ENCODE results near the gene CASP5. TPM values are rescaled to one million over a fixed set of nuclear protein-coding genes. Genes with fewer than 3 reads are reported as not detected.

The CASP5 gene
- total and polyA plus RNA-seq, 2 of the 4 experiments (the other 2 are of a cell fraction), result not detected

GRCh38 chr11:105070306-105070705 is 47.3 kb upstream of the CASP5 start:
- no peak overlapping the region for H3K9ac ChIP-seq (ENCODE audit: low read depth, low read length)
- no peaks in the 10 kb centered on the region for H3K79me1 ChIP-seq (ENCODE audit: low read depth in 1 of 2, low read length in 2 of 2)
- POLR2A ChIA-PET (ENCODE audit: unreplicated experiment), result no interaction called here
- in situ Hi-C loops (cut with MboI; ENCODE audit: low sequenced_read_pairs) (no loop called here), dilution Hi-C loops (cut with HindIII; ENCODE audit: low sequenced_read_pairs, unreplicated experiment) (no loop called here), intact Hi-C loops (cut with micrococcal nuclease) (no loop called here)
- H3K14ac ChIP-seq (replicated peaks; ENCODE audit: low read depth, low read length), result no peak overlapping the region
- no peaks in the 10 kb centered on the region for H3K9me3 ChIP-seq (ENCODE audit: control insufficient read depth, insufficient read depth, low read length)
- H4K20me1 ChIP-seq (ENCODE audit: insufficient read depth, low read length), result no peaks in the 10 kb centered on the region
- no peak overlapping the region for H4K8ac ChIP-seq (ENCODE audit: low read depth in 2 of 2, low read length in 2 of 2)
- no peak overlapping the region for H2BK20ac ChIP-seq (ENCODE audit: low read depth, low read length)
- H3K9me1 ChIP-seq (ENCODE audit: insufficient read depth, low read length), result 0 out of 2 replicates have a peak, but pooled peaks cover 2% of the 10 kb centered on the region
- H2AK9ac ChIP-seq (replicated peaks; ENCODE audit: low read depth, low read length, poor library complexity), result no peak overlapping the region
- no peaks in the 10 kb centered on the region; the same call in 1 of the 2 replicates for H3K4me1 ChIP-seq (ENCODE audit: control insufficient read depth, insufficient read depth, low read length)
- DNase-seq (no peak), ATAC-seq (ENCODE audit: low read depth) (no peak)
- no peak overlapping the region for H3K56ac ChIP-seq (ENCODE audit: extremely low read depth, insufficient read depth, low read length)
- BruUV-seq (replicated peaks), result no TSS peak
- H3K27me3 ChIP-seq (ENCODE audit: control insufficient read depth, insufficient read depth, low read length), result no peaks in the 10 kb centered on the region
- no peaks in the 10 kb centered on the region for H3K36me3 ChIP-seq (ENCODE audit: control insufficient read depth, insufficient read depth, low read length)
- H3K18ac ChIP-seq (ENCODE audit: low read depth, low read length), result no peak overlapping the region
- no peak overlapping the region for H3K4ac ChIP-seq (ENCODE audit: low read depth, low read length)
- H4K91ac ChIP-seq (ENCODE audit: insufficient read depth, low read depth, low read length), result no peak overlapping the region
- no peak overlapping the region for H3K4me2 ChIP-seq (ENCODE audit: low read depth, low read length)
- WGBS, 2 experiments (ENCODE audit: extremely low coverage in 2 of 2, insufficient read length in 1 of 2), result 100% methylated on average over 1 of the region's 4 CpGs; no CpG with 5 or more reads in 1 of the 2 experiments
- no peak overlapping the region for H4K5ac ChIP-seq (ENCODE audit: low read depth, low read length)
- no peak overlapping the region for H2BK120ac ChIP-seq (ENCODE audit: low read depth, low read length)
- H2BK5ac ChIP-seq (ENCODE audit: low read depth, low read length, poor library complexity, severe bottlenecking), result no peak overlapping the region
- CTCF ChIA-PET, result no interaction called here
- H3K23ac ChIP-seq (ENCODE audit: low read depth, low read length), result no peak overlapping the region
- TF ChIP-seq RCOR1 (IDR thresholded peaks at IDR 0.05; ENCODE audit: insufficient replicate concordance, low read length) (no peak), BHLHE40 (IDR thresholded peaks at IDR 0.05; ENCODE audit: low read depth, low read length) (no peak), SMC3 (IDR thresholded peaks at IDR 0.05; ENCODE audit: low read depth, low read length) (no peak), MAFK (IDR thresholded peaks at IDR 0.05; ENCODE audit: low read depth, low read length) (no peak), NFE2L2 (IDR thresholded peaks at IDR 0.05; ENCODE audit: low read depth, low read length) (no peak), CEBPB (IDR thresholded peaks at IDR 0.05; ENCODE audit: low read depth, low read length) (no peak), CTCF (conservative IDR thresholded peaks at IDR 0.05; ENCODE audit: low read depth, low read length) (no peak), RFX5 (IDR thresholded peaks at IDR 0.05; ENCODE audit: low read depth, low read length) (no peak), MXI1 (IDR thresholded peaks at IDR 0.05; ENCODE audit: borderline replicate concordance, low read depth, low read length) (no peak), RAD21 (IDR thresholded peaks at IDR 0.05; ENCODE audit: low read length) (no peak), MAZ (IDR thresholded peaks at IDR 0.05; ENCODE audit: borderline replicate concordance, low read depth, low read length) (no peak), POLR2A (IDR thresholded peaks at IDR 0.05; ENCODE audit: low read depth, low read length) (no peak)
- TF ChIP-seq, protein P1, sequence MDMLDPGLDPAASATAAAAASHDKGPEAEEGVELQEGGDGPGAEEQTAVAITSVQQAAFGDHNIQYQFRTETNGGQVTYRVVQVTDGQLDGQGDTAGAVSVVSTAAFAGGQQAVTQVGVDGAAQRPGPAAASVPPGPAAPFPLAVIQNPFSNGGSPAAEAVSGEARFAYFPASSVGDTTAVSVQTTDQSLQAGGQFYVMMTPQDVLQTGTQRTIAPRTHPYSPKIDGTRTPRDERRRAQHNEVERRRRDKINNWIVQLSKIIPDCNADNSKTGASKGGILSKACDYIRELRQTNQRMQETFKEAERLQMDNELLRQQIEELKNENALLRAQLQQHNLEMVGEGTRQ (IDR thresholded peaks at IDR 0.05; ENCODE audit: low read depth, low read length), result no peak
- TF ChIP-seq, protein P2, sequence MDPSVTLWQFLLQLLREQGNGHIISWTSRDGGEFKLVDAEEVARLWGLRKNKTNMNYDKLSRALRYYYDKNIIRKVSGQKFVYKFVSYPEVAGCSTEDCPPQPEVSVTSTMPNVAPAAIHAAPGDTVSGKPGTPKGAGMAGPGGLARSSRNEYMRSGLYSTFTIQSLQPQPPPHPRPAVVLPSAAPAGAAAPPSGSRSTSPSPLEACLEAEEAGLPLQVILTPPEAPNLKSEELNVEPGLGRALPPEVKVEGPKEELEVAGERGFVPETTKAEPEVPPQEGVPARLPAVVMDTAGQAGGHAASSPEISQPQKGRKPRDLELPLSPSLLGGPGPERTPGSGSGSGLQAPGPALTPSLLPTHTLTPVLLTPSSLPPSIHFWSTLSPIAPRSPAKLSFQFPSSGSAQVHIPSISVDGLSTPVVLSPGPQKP (IDR thresholded peaks at IDR 0.05; ENCODE audit: borderline replicate concordance, low read depth, low read length), result no peak
- no peak overlapping the region for H2AK5ac ChIP-seq (ENCODE audit: low read depth, low read length)
- no peak overlapping the region for H3K4me3 ChIP-seq (ENCODE audit: insufficient read depth, low read depth, low read length)
- no peak overlapping the region for H2BK15ac ChIP-seq (ENCODE audit: low read depth, low read length)
- H3K27ac ChIP-seq (ENCODE audit: insufficient read depth, low read length), result no peak overlapping the region
- H2AFZ ChIP-seq (replicated peaks; ENCODE audit: low read length, poor library complexity), result no peak overlapping the region

Data from IMR-90 (cell line).